Gastrocnemius medialis (tissue), 4 donors: Measurements from ENCODE around the gene HES5. TPM values are rescaled to one million over a fixed set of nuclear protein-coding genes. Genes with fewer than 3 reads are reported as not detected.

ENCODE experiments used
- ATAC-seq, 2 donors: fragments of 150-250 bp; one replicate each; pipeline ENCODE4 v1.9.1; 2016
- DNase-seq, 2 donors: peaks; one replicate each; pipeline ENCODE4 v3.0.0-alpha.2; 2019
- H3K27ac ChIP-seq, 4 donors: fragments of 200-600 bp; sonication (generic); 1 replicate in 1 of 4; 2 replicates in 3 of 4; pipeline ENCODE4 v1.5.1; 2016 to 2018; ENCODE audit warnings: mild to moderate bottlenecking in 2 of 4, moderate library complexity in 1 of 4
- H3K27me3 ChIP-seq, 3 donors: fragments of 200-600 bp; sonication (generic) in 2 of 3; 1 replicate in 1 of 3; 2 replicates in 2 of 3; pipeline versions ENCODE4 v1.5.1 to v1.6.0; 2016 to 2019; ENCODE audit warnings: mild to moderate bottlenecking in 1 of 3, moderate library complexity in 1 of 3
- H3K36me3 ChIP-seq, 2 donors: fragments of 200-600 bp; sonication (generic) in 1 of 2; one replicate each; pipeline ENCODE4 v1.5.1; 2017 to 2018
- H3K4me1 ChIP-seq, 2 donors: fragments of 200-600 bp; sonication (generic) in 1 of 2; one replicate each; pipeline ENCODE4 v1.5.1; 2016 to 2017; ENCODE audit warnings: mild to moderate bottlenecking in 2 of 2
- H3K4me3 ChIP-seq, 4 donors: fragments of 200-600 bp; sonication (generic) in 3 of 4; 1 replicate in 1 of 4; 2 replicates in 3 of 4; pipeline ENCODE4 v1.5.1; 2016 to 2019; ENCODE audit warnings: mild to moderate bottlenecking in 2 of 4
- H3K9me3 ChIP-seq, 3 donors: fragments of 200-600 bp; sonication (generic) in 2 of 3; 1 replicate in 1 of 3; 2 replicates in 2 of 3; pipeline ENCODE4 v1.5.1; 2016 to 2019
- CTCF ChIP-seq, 5 experiments: fragments of 450-650 bp in 3 of 5; fragments of 200-600 bp in 2 of 5; sonication (generic) in 2 of 5; IDR thresholded peaks in 4 of 5; conservative IDR thresholded peaks in 1 of 5; 1 replicate in 4 of 5; 2 replicates in 1 of 5; pipeline ENCODE4 v1.5.1; 2016 to 2019; ENCODE audit warnings: antibody characterized with exemption in 5 of 5, mild to moderate bottlenecking in 3 of 5, moderate library complexity in 3 of 5
- POLR2A ChIP-seq, 2 donors: fragments of 450-650 bp; IDR thresholded peaks; one replicate each; pipeline ENCODE4 v1.6.1; 2017; ENCODE audit warnings: antibody characterized with exemption in 2 of 2, mild to moderate bottlenecking in 2 of 2, moderate library complexity in 2 of 2
- in situ Hi-C, 4 donors: fragments of 200-750 bp; cut with MboI; loops; one replicate each; pipeline versions ENCODE4 v1.15.0 to v1.8.0; 2017; ENCODE audit warnings: low sequenced_read_pairs in 4 of 4
- intact Hi-C: fragments of 100-400 bp; cut with DNase I; formaldehyde crosslinking; loops from one replicate; pipeline ENCODE4 v1.15.1; 2023; ENCODE audit warnings: low total_unique reads
- total RNA-seq, 4 donors: library from RNA; depleted of rRNA; stranded (reverse); fragments of >200 nt; gene quantifications; one replicate each; pipeline versions ENCODE4 v1.1.0 to v1.2.3, GENCODE V29; 2016

HES5 gene
- total RNA-seq, 4 donors from 2014 or later = 0.49 TPM; not detected in 3

- Histone ChIP-seq H3K27ac (no peak overlapping the region), H3K36me3 (no peaks in the 10 kb centered on the region), H3K27me3 (peaks cover 15 to 27% (median 23%) of the 10 kb centered on the region in 3 donors), H3K9me3 (no peaks in the 10 kb centered on the region), H3K4me3 (no peak overlapping the region), H3K4me1 (peaks cover 0 to under 1% of the 10 kb centered on the region in 2 donors)
- intact Hi-C loops = no loop called here
- in situ Hi-C loops = loop anchor here in 1 of 4 donors (25.0 kb wide), 1 partner anchor 327 kb away; no protein-coding TSS in a partner anchor
- no peak for ATAC-seq
- TF ChIP-seq CTCF (IDR thresholded peaks at IDR 0.05 in 4 of 5, conservative IDR thresholded peaks at IDR 0.05 in 1 of 5) = no peak
- no peak for TF ChIP-seq POLR2A (IDR thresholded peaks at IDR 0.05)
- no peak for DNase-seq
These were observed 8.8 kb upstream of the HES5 start for GRCh38 chr1:2538872-2539271.

GRCh38 chr1:2538376-2538775 lies 8.3 kb upstream of the HES5 start:
- no peaks in the 10 kb centered on the region for H3K9me3 ChIP-seq
- peaks cover 15 to 22% (median 21%) of the 10 kb centered on the region in 3 donors for H3K27me3 ChIP-seq
- no peaks in the 10 kb centered on the region for H3K4me1 ChIP-seq
- ATAC-seq = no peak
- DNase-seq = no peak
- no peak overlapping the region for H3K27ac ChIP-seq
- in situ Hi-C loops (loop anchor here in 1 of 4 donors (25.0 kb wide), 1 partner anchor 326 kb away; no protein-coding TSS in a partner anchor), intact Hi-C loops (no loop called here)
- no peaks in the 10 kb centered on the region for H3K36me3 ChIP-seq
- no peak overlapping the region for H3K4me3 ChIP-seq
- TF ChIP-seq POLR2A (IDR thresholded peaks at IDR 0.05) = no peak
- no peak for TF ChIP-seq CTCF (IDR thresholded peaks at IDR 0.05 in 4 of 5, conservative IDR thresholded peaks at IDR 0.05 in 1 of 5)

- no peak overlapping the region for H3K27ac ChIP-seq
- DNase-seq (no peak), ATAC-seq (no peak)
- intact Hi-C loops = no loop called here
- H3K36me3 ChIP-seq = no peaks in the 10 kb centered on the region
- no peaks in the 10 kb centered on the region for H3K9me3 ChIP-seq
- peaks cover 15 to 18% (median 16%) of the 10 kb centered on the region in 3 donors for H3K27me3 ChIP-seq
- in situ Hi-C loops = loop anchor here in 1 of 4 donors (25.0 kb wide), 1 partner anchor 325 kb away; no protein-coding TSS in a partner anchor
- no peak overlapping the region for H3K4me3 ChIP-seq
- TF ChIP-seq CTCF (IDR thresholded peaks at IDR 0.05 in 4 of 5, conservative IDR thresholded peaks at IDR 0.05 in 1 of 5) (no peak), POLR2A (IDR thresholded peaks at IDR 0.05) (no peak)
- peaks cover 0 to 2% of the 10 kb centered on the region in 2 donors for H3K4me1 ChIP-seq
These were observed 7.7 kb upstream of the HES5 start for GRCh38 chr1:2537784-2538115.

- Histone ChIP-seq H3K27me3 (peaks cover 8 to 13% (median 11%) of the 10 kb centered on the region in 3 donors), H3K27ac (no peak overlapping the region), H3K4me1 (peaks cover 13 to 20% of the 10 kb centered on the region in 2 donors), H3K36me3 (no peaks in the 10 kb centered on the region), H3K4me3 (no peak overlapping the region), H3K9me3 (no peaks in the 10 kb centered on the region)
- in situ Hi-C loops (loop anchor here in 1 of 4 donors (25.0 kb wide), 1 partner anchor 324 kb away; no protein-coding TSS in a partner anchor), intact Hi-C loops (no loop called here)
- DNase-seq (no peak), ATAC-seq (no peak)
- no peak for TF ChIP-seq CTCF (IDR thresholded peaks at IDR 0.05 in 4 of 5, conservative IDR thresholded peaks at IDR 0.05 in 1 of 5)
- no peak for TF ChIP-seq POLR2A (IDR thresholded peaks at IDR 0.05)
These were observed 5.9 kb upstream of the HES5 start for GRCh38 chr1:2535981-2536380.

- intact Hi-C loops (no loop called here), in situ Hi-C loops (loop anchor here in 1 of 4 donors (25.0 kb wide), 1 partner anchor 323 kb away; no protein-coding TSS in a partner anchor)
- peaks cover 6 to 8% (median 8%) of the 10 kb centered on the region in 3 donors for H3K27me3 ChIP-seq
These were observed 5.4 kb upstream of the HES5 start for GRCh38 chr1:2535455-2535854.

More at GRCh38 chr1:2535455-2535854, 5.4 kb upstream of the HES5 start:
- DNase-seq (no peak), ATAC-seq (no peak)
- no peak for TF ChIP-seq CTCF (IDR thresholded peaks at IDR 0.05 in 4 of 5, conservative IDR thresholded peaks at IDR 0.05 in 1 of 5)
- TF ChIP-seq POLR2A (IDR thresholded peaks at IDR 0.05) = no peak
- no peak overlapping the region for H3K27ac ChIP-seq
- no peak overlapping the region for H3K4me3 ChIP-seq
- H3K4me1 ChIP-seq = peaks cover 18 to 25% of the 10 kb centered on the region in 2 donors
- H3K9me3 ChIP-seq = no peaks in the 10 kb centered on the region
- H3K36me3 ChIP-seq = no peaks in the 10 kb centered on the region
